Fibroblast of skin of right quadriceps (primary cell): Measurements from ENCODE around the gene JAG2.

Experiments
- DNase-seq: peaks from one replicate; pipeline ENCODE4 v3.0.0-alpha.2; 2013

The JAG2 gene

DNA sequence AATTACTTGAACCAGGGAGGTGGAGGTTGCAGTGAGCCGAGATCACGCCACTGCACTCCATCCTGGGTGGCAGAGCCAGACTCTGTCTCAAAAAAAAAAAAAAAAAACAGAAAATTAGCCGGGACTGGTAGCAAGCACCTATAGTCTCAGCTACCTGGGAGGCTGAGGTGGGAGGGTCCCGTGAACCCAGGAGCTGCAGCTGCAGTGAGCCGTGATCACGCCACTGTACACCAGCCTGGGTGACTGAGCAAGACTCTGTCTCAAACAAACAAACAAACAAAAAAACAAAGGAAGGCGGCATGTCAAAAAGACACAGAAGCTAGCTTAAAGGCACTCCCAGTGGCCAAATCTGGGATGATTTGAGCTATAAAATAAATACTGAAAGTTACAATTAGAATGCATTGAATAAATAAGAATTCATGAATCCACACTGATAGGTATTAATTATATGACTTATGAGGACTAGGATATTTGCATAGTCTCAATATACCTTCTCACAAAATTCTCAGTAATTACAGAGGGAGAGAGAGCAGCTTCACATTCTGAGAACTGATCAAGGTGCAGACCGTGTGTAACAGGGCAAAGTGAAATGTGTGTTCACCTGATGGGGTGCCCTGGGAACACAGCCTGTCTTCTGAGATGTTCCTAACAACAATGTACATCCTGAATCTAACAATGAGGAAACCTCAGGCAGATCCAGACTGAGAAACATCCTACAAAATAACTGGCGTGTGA, 60.6 kb downstream of the JAG2 start:
- no peak for DNase-seq

DNA sequence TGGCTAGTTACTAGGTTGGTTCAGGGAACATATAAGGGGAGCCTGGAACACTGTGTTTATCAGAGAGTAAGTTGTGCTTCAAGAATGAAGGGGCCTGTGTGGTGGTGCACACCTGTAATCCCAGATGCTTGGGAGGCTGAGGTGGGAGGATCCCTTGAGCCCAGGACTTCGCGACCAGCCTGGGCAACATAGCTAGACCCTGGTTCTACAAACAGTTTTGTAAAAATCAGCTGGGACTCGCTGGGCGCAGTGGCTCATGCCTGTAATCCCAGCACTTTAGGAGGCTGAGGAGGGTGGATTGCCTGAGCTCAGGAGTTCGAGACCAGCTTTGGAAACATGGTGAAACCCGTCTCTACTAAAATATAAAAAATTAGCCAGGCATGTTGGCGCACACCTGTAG, 61.2 kb downstream of the JAG2 start:
- DNase-seq = no peak

DNA sequence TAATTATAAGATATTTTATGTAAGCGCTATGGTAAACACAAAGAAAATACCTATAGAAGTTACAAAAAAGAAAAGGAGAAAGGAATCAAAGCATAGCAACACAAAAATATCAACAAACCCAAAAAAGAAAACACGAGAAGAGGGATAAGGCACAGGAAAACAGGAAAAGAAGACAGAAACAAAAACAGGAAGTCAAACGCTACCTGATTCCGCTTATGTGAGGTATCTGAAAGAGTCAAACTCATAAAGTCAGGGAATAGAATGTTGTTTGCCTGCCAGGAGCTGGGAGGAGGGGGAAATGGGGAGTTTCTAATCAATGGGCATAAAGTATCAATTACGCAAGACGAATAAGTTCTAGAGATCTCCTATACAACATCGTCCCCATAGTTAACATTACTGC, 63.4 kb downstream of the JAG2 start:
- no peak for DNase-seq

DNA sequence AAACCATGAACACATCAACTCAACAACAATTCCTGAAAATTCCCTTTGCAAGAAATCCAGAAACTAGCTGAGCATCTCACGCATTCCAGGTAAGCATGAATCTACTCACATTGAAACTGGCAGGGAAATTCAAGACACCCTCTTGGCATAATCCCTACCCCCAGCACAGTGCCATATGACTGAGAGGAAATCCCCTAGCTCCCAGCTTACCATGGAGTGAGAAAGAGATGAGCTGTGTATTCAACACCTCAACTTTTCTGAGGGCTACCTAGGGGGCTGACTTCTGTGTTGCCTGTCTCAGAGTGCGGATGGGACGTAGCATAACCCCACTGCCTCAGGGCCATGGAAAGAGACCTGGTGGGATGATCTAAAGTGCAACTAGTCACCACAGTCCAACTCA, 65.7 kb downstream of the JAG2 start:
- no peak for DNase-seq

- DNase-seq = no peak
Measured at GRCh38 chr14:105102361-105102870, 66.2 kb downstream of the JAG2 start.

GRCh38 chr14:105100910-105101309, 67.7 kb downstream of the JAG2 start:
- DNase-seq = no peak

- no peak for DNase-seq
Measured at GRCh38 chr14:105099778-105100177, 68.8 kb downstream of the JAG2 start.

DNA sequence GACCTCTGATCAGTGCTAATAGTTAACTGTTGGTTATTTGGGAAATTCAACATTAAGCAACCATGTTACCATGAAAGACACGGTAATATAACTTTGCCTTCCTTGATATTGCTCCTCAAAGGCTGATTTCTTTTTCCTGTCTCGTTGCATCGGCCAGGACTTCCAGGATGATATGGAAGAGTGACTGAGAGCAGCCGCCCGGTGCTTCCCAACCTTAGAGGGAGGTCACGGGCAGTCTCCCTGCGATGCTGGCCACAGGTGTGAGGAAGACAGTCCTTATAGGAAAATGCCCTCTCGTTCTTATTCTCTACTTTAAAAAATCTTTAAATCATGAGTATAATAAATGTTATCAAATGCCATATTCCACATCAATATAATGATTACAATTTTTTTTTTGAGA, 70.3 kb downstream of the JAG2 start:
- DNase-seq = no peak

DNA sequence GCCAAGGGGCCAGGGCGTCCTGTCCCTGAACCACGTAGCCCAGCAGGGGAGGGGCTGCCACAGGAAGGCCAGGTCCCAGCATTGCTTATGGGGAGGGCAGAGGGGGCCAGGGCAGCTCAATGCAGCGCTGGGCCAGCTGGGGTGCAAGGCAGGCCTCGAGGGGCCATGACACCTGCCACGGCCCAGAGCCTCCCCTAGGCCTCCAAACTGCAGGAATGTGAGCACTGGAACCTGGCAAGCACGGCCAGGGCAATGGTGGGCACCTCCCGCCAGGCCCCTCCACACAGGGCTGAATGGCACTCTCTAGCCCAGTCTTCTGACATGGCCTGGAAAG, 70.8 kb downstream of the JAG2 start:
- DNase-seq = no peak

- no peak for DNase-seq
Measured at GRCh38 chr14:105096206-105096875, 72.2 kb downstream of the JAG2 start.

DNA sequence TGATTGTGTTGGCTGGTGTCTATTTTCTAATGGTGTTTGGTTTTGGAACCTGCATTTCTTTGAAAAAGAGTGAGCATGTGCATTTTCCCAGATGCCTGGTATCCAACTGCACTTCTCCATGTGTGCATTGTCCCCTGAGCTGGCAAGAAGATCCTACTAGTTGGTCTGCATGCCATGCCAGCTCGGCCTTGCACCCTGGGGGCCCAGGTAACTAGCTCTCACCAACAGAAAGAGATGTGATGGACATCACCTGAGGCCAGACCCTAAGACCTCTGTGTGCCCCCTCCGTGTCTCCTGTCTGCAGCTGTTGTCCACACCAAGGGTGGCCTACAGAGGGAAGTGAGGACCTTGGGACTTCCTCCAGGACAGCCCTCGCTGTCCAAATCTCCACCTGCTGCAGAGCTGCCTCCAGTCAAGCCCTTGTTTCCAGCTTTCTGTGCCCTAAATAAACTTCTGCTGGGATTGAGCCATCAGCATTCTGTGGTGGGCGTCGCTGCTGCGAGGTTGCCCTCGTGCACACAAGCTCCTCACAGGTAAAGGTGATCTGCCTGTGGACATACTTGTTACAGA, 73.3 kb downstream of the JAG2 start:
- DNase-seq = no peak

DNA sequence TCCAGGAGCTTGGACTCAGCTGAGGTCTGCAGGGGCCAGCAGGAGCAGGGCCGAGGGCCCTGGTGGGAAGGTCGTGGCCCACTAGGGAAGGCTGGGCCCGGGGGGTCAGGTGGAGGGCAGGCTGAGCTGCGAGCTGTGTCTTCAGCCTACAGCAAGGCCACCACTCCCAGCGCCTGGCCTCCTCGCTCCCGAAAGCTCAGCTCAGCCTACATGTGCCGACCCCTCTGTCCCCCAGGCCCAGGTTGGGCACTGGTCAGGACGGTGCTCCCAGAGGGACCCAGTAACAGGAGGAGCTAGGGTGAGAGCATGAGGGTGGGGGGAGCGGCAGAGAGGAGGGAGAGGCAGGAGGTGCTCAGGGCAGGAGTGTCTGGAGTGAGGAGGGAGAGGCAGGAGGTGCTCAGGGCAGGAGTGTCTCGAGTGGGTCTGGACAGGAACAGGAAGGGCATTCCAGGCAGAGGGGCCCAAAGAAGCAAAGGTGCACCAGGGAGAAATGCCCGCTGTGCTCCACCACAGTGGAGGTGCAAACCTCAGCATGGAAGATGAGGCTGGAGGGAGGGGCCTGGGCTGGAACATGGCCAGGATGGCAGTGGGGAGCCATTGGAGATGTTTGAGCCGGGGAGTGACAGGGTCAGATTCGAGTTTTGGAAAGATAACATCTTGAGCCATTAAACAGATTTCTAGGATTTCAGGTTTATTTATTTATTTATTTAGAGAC, 74.2 kb downstream of the JAG2 start:
- DNase-seq = no peak

DNA sequence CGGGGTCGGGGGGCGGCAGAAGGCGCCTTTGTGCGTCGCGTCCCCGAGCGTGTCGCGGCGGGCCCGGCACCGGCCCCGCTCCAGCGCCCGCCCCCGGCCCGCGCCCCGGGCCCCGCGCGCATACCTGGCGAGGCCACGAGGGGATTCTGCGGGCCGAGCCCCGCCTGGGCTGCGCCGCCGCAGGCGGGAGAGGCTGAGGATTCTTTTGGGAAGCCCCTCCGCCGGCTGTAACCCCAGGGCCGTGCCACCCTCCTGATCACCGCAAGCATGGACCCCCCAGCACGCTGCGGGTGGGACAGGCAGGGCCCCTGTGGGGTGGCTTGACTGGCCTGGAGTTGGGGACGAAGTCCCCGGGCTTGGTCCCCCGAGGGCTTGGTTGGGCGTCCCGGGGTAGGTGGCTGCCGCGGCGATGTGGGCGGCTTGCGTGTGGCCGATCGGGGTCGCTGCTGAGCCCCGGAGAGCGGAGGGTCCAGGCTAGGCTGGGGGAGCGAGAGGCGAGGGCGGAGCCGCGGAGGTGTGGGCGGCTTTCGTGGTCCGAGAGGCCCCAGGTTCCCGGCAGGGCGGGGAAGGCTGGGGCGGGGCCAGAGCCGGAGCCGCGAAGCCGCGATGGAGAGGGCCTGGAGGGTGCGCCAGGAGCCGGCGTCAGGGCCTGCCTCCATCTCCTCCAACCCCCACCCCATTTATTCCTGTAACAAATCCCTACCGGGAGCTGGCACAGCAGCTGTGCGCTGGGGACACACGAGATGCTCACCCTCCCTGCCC, 75.0 kb downstream of the JAG2 start:
- peak; percentile 82 for DNase-seq

DNA sequence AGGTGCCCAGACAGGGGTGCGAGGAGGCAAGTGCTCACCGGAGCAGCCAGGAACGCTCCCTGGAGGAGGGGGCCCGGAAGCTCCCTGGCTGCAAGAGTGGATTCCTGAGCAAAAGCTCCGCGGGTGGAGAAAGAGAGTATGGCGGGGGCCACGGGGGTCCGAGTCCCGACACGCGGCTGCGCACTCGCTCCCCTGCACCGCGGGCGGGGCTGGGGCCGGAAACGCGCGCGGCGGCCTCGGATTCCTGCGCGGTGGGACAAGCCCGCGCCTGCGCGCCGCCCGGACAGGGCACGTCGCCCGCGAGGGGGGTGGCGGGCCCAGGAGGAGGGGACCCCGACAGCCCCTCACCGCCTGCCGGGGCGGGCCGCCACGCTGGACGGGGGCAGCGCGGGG, 75.5 kb downstream of the JAG2 start:
- DNase-seq = peak; percentile 71

DNA sequence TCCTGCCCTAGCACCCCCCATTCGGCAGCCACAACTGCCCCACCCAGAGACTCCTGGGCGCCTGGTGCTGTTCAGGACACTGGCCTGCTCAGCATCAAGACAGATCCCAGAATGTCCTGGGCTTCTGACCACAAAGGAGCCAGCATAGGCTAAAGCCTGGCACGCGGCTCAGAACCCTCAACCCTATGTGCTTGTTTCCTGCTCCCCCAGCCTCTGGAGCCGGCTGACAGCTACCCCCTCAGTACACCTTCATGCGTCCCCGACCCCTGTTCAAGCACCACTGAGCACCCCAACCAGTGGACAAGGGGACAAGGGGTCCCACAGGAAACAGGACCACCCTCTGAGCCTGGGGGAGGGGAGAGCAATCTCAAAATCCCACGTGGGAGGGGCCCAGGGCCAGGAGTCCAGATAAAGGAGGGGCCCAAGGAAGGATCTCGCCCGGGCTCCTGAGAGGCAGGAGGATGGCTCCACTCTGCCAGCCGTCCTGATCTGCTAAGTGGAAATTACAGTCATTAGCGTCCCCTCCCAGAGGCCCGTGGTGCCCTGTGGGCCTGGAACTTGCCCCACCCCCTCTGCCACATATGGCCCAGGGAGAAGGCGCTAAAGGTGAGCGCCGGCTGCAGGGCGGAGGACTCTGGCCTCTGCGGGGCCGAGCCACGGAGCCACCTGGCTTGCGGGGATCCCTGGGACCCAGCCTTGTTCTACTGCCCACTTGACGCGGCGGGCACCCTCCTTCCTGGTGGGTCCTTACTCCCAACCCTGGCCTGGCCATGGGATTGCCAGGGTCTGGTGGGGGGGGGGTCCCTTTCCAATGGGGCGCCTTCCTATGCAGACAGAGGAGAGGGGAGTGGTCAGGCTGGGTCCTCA, 76.2 kb downstream of the JAG2 start:
- DNase-seq = no peak

- no peak for DNase-seq
Measured at GRCh38 chr14:105091517-105092170, 76.9 kb downstream of the JAG2 start.

DNA sequence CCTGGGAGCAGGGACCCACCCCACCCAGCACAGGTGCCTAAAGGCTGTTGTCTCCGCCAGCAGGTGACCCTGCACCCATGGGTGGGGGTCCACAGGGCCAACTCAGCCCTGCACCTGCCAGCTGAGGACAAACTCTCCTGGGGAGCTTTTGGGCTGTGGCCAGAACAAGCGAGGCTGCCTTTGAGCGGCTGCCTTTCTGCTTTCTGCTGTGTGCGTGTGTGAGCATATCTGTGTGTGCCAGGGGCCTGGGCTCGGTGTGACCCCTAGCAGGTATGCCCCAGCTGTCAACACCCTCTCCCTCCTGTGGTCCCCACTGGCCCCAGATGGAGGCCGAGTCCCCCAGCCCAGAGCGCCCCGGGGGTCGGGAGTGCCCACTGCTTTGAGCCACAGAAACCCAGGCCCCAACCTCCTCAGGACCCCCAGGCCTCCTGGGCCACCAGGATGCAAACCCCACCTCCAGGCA, 77.5 kb downstream of the JAG2 start:
- DNase-seq = no peak
